ENCODE data around the gene DALRD3. TPM values are rescaled to one million over a fixed set of nuclear protein-coding genes. Genes with fewer than 3 reads are reported as not detected.

The DALRD3 gene
- total and polyA plus RNA-seq, 2 experiments from 2014 or later = 40.2 to 65.3 TPM

DNA sequence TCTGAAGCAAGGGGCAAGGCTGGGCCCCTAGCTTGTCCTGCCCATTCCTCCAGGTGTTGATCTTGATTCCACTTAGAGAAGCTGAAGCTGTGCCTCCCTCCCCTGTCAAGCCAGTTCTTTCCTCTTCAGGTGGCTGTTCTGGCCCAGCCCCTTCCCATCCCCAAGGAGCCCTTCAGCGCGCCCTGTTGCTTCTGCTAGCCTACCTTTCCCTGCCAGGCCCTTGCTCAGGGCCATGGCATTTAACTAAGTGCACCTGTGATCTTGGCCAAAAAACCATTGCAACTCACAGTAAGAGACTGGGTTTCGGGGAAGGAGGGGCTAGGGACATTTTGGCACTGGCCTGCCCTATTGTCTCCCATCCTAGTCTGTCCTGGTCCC is 13.1 kb downstream of the DALRD3 start:
- WGBS, 2 experiments (ENCODE audit: low coverage in 1 of 2, low lambda C conversion rate in 2 of 2, missing lambda C conversion rate in 2 of 2) = 93 to 94% methylated on average over 3 of the region's 3 CpGs
- in situ Hi-C loops (cut with MboI) = no loop called here

DNA sequence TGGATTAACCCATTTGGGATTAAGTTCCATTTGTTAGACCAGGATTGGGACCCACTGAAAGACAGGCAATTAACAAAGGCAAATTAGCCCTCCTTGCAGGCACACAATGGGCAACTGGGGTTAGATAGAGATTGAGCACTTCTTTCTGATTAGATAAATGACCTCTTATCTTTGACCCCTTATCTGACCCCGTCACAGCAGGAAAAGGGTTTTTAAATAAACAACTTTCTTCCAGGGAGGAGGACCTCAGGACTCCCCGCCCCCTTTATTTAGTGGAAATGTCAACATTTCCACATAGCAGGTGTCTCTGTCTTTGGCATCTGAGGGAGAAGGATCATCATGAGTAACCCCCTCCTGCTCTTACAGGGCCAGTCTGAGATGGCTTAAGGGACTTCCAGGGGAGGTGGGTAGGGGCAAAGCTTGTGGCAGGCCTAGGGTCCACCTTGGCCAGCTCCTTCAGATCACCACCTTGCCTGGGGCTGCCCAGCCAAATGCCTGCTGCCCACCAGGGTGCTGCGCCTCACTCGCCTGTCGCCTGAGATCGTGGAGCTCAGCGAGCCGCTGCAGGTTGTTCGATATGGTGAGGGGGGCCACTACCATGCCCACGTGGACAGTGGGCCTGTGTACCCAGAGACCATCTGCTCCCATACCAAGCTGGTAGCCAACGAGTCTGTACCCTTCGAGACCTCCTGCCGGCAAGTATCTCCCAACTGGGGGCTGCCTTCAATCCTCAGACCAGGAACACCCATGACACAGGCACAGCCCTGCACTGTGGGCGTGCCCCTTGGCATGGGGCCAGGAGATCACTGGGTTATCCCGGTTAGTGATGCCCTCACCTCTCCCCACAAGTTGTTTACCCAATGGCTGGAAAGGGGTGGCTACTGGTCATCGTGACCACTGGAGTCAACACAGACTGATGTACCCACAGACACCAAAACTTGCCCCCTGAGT is 13.8 kb downstream of the DALRD3 start:
- Histone ChIP-seq H3K9me3 (ENCODE audit: low read depth) (no peaks in the 10 kb centered on the region), H3F3A (ENCODE audit: insufficient read depth) (peaks cover 5% of the 10 kb centered on the region; the same call in 1 of the 2 replicates), H3K4me2 (ENCODE audit: unreplicated experiment) (no peak overlapping the region), H4K20me1 (ENCODE audit: insufficient read depth) (no peaks in the 10 kb centered on the region), H3K9ac (no peak overlapping the region), H3K79me2 (ENCODE audit: insufficient read depth) (peaks cover 33% of the 10 kb centered on the region), H3K27ac (no peak overlapping the region), H3K36me3 (ENCODE audit: low read depth) (no peaks in the 10 kb centered on the region), H2AFZ (no peak overlapping the region), H3K4me3 (no peak overlapping the region), H3K9me2 (ENCODE audit: insufficient read depth) (no peaks in the 10 kb centered on the region), H3K27me3 (replicated peaks; ENCODE audit: insufficient read depth) (no peaks in the 10 kb centered on the region), H3K4me1 (ENCODE audit: insufficient read depth) (0 out of 2 replicates have a peak, but pooled peaks cover 11% of the 10 kb centered on the region)
- TF ChIP-seq EZH2 (IDR thresholded peaks at IDR 0.05; ENCODE audit: insufficient read depth, poor library complexity, severe bottlenecking) (no peak), EZH2phosphoT487 (IDR thresholded peaks at IDR 0.05; ENCODE audit: insufficient read depth, low read depth) (no peak)
- in situ Hi-C loops (cut with MboI) = no loop called here
- DNase-seq = peak; percentile 27
- 78 to 79% methylated on average over 16 of the region's 16 CpGs for WGBS, 2 experiments (ENCODE audit: low coverage in 1 of 2, low lambda C conversion rate in 2 of 2, missing lambda C conversion rate in 2 of 2)

More for the DNA sequence above, 13.1 kb downstream of the DALRD3 start:
- Histone ChIP-seq H3K36me3 (ENCODE audit: low read depth) (no peaks in the 10 kb centered on the region), H3K79me2 (ENCODE audit: insufficient read depth) (peaks cover 39% of the 10 kb centered on the region), H3K9me2 (ENCODE audit: insufficient read depth) (no peaks in the 10 kb centered on the region), H2AFZ (no peak overlapping the region), H3K4me3 (no peak overlapping the region), H3K4me2 (ENCODE audit: unreplicated experiment) (no peak overlapping the region), H3K9me3 (ENCODE audit: low read depth) (no peaks in the 10 kb centered on the region), H3K9ac (no peak overlapping the region), H3K27ac (no peak overlapping the region), H4K20me1 (ENCODE audit: insufficient read depth) (no peaks in the 10 kb centered on the region), H3F3A (ENCODE audit: insufficient read depth) (peaks cover 5% of the 10 kb centered on the region; the same call in 1 of the 2 replicates), H3K27me3 (replicated peaks; ENCODE audit: insufficient read depth) (no peaks in the 10 kb centered on the region), H3K4me1 (ENCODE audit: insufficient read depth) (0 out of 2 replicates have a peak, but pooled peaks cover 11% of the 10 kb centered on the region)
- TF ChIP-seq EZH2 (IDR thresholded peaks at IDR 0.05; ENCODE audit: insufficient read depth, poor library complexity, severe bottlenecking) = no peak
- no peak for TF ChIP-seq EZH2phosphoT487 (IDR thresholded peaks at IDR 0.05; ENCODE audit: insufficient read depth, low read depth)
- no peak for DNase-seq

DNA sequence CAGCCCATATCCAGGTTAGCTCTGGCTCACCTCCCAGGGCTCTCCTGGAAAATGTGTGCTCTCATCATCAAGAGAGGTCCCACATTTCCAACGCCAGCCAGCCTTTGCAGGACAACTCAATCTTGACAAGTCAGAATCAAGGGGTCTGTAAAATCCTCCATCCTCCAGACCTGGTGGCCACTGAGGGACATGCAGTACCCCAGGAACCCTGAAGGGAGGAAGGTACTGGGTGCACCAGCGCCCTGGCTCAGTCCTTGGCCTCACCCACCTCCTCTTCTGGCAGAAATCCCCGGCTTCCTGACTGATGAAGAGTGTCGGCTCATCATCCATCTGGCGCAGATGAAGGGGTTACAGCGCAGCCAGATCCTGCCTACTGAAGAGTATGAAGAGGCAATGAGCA is 17.2 kb downstream of the DALRD3 start:
- DNase-seq = no peak
- Histone ChIP-seq H3K27me3 (replicated peaks; ENCODE audit: insufficient read depth) (no peaks in the 10 kb centered on the region), H3K79me2 (ENCODE audit: insufficient read depth) (peaks cover 12% of the 10 kb centered on the region), H3K4me3 (no peak overlapping the region), H3F3A (ENCODE audit: insufficient read depth) (no peaks in the 10 kb centered on the region), H2AFZ (no peak overlapping the region), H3K27ac (no peak overlapping the region), H3K4me2 (ENCODE audit: unreplicated experiment) (no peak overlapping the region), H3K36me3 (ENCODE audit: low read depth) (no peaks in the 10 kb centered on the region), H3K9me2 (ENCODE audit: insufficient read depth) (no peaks in the 10 kb centered on the region), H3K9ac (no peak overlapping the region), H3K4me1 (ENCODE audit: insufficient read depth) (no peaks in the 10 kb centered on the region), H3K9me3 (ENCODE audit: low read depth) (no peaks in the 10 kb centered on the region), H4K20me1 (ENCODE audit: insufficient read depth) (no peaks in the 10 kb centered on the region)
- in situ Hi-C loops (cut with MboI) = no loop called here
- WGBS, 2 experiments (ENCODE audit: low coverage in 1 of 2, low lambda C conversion rate in 2 of 2, missing lambda C conversion rate in 2 of 2) = 86 to 92% methylated on average over 6 of the region's 6 CpGs
- TF ChIP-seq EZH2 (IDR thresholded peaks at IDR 0.05; ENCODE audit: insufficient read depth, poor library complexity, severe bottlenecking) (no peak), EZH2phosphoT487 (IDR thresholded peaks at IDR 0.05; ENCODE audit: insufficient read depth, low read depth) (no peak)

DNA sequence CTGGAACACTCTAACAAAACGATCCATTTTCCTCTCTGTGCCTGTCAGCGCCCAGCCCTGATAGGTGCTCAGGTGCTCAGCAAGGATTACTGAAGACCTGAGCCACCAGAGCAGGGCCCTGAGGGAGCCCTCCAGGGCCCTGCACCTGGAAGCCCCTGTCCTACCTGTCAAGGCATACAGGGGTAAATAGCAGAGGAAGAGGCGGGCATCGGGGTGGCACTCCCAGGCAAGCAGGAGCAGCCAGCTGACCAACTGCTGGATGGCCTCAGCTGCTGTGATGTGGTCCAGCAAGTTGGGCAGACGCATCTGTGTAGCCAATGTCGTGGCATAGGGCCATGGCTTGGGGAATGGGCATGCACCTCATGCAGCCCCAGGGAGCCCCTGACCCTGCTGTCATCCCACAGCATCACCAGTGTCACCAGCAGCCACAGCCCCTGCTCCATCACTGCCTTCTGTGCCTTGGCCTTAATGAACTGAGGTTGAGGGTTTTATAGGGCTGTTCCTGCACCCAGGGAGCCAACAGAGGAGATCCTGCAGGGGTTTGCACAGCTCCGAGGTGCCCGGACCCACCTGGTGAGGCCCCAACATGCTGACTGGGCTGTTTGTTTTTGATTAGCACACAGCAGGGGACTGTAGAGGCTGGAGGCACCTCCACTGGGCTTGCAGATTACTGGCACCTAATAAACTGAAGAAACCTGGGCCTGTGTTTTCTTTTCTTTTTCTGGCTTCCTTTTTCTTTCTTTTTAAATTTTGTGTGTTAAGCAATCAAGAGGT is 19.1 kb downstream of the DALRD3 start:
- Histone ChIP-seq H3K79me2 (ENCODE audit: insufficient read depth) (peaks cover 20% of the 10 kb centered on the region), H3K4me3 (no peak overlapping the region), H2AFZ (no peak overlapping the region), H3K9me3 (ENCODE audit: low read depth) (no peaks in the 10 kb centered on the region), H3K27me3 (replicated peaks; ENCODE audit: insufficient read depth) (no peaks in the 10 kb centered on the region), H3K27ac (no peak overlapping the region), H3K9ac (no peak overlapping the region), H3K36me3 (ENCODE audit: low read depth) (no peaks in the 10 kb centered on the region), H3K4me2 (ENCODE audit: unreplicated experiment) (no peak overlapping the region), H3K4me1 (ENCODE audit: insufficient read depth) (no peaks in the 10 kb centered on the region), H3K9me2 (ENCODE audit: insufficient read depth) (no peaks in the 10 kb centered on the region), H4K20me1 (ENCODE audit: insufficient read depth) (no peaks in the 10 kb centered on the region), H3F3A (ENCODE audit: insufficient read depth) (no peaks in the 10 kb centered on the region)
- TF ChIP-seq EZH2phosphoT487 (IDR thresholded peaks at IDR 0.05; ENCODE audit: insufficient read depth, low read depth) (no peak), EZH2 (IDR thresholded peaks at IDR 0.05; ENCODE audit: insufficient read depth, poor library complexity, severe bottlenecking) (no peak)
- no peak for DNase-seq
- in situ Hi-C loops (cut with MboI) = no loop called here
- WGBS, 2 experiments (ENCODE audit: low coverage in 1 of 2, low lambda C conversion rate in 2 of 2, missing lambda C conversion rate in 2 of 2) = 84 to 89% methylated on average over 8 of the region's 8 CpGs

Measured in GM23248 (cell line).